Hepatocyte (in vitro differentiated cells): ENCODE results near the gene CEP112.

Source experiments
- EZH2 ChIP-seq: fragments of 200-600 bp; sonication (generic); IDR thresholded peaks from 2 replicates; pipeline ENCODE4 v1.6.1; 2016; ENCODE audit warnings: antibody characterized with exemption, mild to moderate bottlenecking, borderline replicate concordance
- EZH2phosphoT487 ChIP-seq: fragments of 200-600 bp; sonication (generic); IDR thresholded peaks from one replicate; pipeline ENCODE4 v1.6.1; 2018; ENCODE audit warnings: antibody characterized with exemption, mild to moderate bottlenecking, low read depth, moderate library complexity; ENCODE audit not compliant: unreplicated experiment, severe bottlenecking
- TF ChIP-seq, protein P1 (sequence below): fragments of 200-600 bp; sonication (generic); IDR thresholded peaks from 2 replicates; pipeline ENCODE4 v1.5.1; 2016; ENCODE audit warnings: antibody characterized with exemption, mild to moderate bottlenecking; ENCODE audit not compliant: poor library complexity

DNA sequence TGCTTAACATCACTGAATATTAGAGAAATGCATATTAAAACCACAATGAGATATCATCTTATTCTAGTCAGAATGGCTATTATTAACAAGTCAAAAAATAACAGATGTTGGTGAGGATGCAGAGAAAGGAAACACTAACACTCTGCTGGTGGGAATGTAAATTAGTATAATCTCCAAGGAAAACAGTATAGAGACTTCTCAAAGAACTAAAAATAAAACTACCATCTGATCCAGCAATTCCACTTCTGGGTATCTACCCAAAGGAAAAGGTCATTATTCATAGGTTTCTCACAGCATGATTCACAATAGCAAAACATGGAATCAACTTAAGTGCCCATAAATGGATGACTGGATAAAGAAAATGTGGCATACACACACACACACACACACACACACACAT is 166.4 kb downstream of the CEP112 start:
- TF ChIP-seq, protein P1, sequence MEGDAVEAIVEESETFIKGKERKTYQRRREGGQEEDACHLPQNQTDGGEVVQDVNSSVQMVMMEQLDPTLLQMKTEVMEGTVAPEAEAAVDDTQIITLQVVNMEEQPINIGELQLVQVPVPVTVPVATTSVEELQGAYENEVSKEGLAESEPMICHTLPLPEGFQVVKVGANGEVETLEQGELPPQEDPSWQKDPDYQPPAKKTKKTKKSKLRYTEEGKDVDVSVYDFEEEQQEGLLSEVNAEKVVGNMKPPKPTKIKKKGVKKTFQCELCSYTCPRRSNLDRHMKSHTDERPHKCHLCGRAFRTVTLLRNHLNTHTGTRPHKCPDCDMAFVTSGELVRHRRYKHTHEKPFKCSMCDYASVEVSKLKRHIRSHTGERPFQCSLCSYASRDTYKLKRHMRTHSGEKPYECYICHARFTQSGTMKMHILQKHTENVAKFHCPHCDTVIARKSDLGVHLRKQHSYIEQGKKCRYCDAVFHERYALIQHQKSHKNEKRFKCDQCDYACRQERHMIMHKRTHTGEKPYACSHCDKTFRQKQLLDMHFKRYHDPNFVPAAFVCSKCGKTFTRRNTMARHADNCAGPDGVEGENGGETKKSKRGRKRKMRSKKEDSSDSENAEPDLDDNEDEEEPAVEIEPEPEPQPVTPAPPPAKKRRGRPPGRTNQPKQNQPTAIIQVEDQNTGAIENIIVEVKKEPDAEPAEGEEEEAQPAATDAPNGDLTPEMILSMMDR = no peak
- TF ChIP-seq EZH2 (no peak), EZH2phosphoT487 (no peak)
